HG03354 (cell line): ENCODE results near the gene UPK3BL1.
"Not testable (repeated sequence)": the region's sequence is repeated elsewhere in the genome, so short reads cannot be mapped to it uniquely, and the experiment has no call there.

Experiments used
- ATAC-seq: cut with Tn5 transposase; IDR thresholded peaks from one replicate; pipeline ENCODE4 v1.9.1; 2021; ENCODE audit warnings: mild to moderate bottlenecking; ENCODE audit not compliant: unreplicated experiment, poor library complexity, severe bottlenecking

UPK3BL1 gene

GRCh38 chr7:102634299-102634698 is 8.3 kb downstream of the UPK3BL1 start:
- ATAC-seq: not testable (repeated sequence)

GRCh38 chr7:102630622-102631021 is 12.0 kb downstream of the UPK3BL1 start:
- ATAC-seq: not testable (repeated sequence)

DNA sequence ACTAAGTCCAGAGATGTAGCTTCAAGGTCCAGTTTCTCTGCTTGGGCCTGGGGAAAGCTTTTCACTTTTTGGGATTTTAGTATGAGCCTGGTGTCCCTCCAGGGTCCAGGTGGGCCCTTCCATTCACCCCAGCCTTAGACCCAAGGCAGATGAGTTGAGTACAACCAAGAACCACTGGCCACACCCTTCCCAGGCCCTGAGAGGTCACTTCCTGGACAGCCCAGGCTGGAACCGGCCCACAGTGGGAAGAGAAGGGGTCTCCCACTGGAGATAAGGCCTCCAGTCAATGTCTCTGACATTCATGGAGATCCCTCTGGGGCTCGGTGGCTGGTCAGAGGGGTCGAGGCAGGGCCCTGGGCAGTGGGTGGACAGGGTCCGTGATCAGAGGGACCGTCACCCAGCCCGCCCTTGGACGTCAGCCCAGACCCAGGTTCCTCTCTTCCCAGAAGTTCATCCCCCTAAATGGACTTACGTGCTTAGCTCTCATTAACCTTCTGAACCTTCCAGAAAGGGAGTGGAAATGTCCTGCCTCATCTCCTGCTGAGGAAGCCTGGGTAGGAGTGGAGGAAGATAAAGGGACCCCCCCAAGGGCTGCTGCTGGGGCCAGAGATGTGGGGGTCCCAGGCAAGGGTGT is 15.2 kb downstream of the UPK3BL1 start:
- ATAC-seq: not testable (repeated sequence)

DNA sequence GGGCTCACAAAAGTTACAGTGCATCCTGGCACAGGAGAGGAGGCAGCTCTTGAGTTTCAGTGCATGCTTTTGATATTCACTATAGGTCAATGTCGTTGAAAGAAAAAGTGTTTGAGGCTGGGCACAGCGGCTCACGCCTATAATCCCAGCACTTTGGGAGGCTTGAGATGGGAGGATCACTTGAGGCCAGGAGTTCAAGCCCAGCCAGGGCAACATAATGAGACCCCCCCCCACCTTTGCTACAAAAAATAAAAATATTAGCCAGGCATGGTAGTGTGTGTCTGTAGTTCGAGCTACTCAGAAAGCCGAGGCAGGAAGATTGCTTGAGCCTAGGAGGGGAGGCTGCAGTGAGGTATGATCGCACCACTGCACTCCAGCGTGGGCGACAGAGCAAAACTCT is 24.5 kb downstream of the UPK3BL1 start:
- not testable (repeated sequence) for ATAC-seq

GRCh38 chr7:102616507-102617125 is 26.0 kb downstream of the UPK3BL1 start, which contains the start of gene RASA4:
Gene RASA4 (minus strand): TSS chr7:102616756. CDS start chr7:102616689, 67 bp downstream.
- peak; percentile 68 for ATAC-seq

DNA sequence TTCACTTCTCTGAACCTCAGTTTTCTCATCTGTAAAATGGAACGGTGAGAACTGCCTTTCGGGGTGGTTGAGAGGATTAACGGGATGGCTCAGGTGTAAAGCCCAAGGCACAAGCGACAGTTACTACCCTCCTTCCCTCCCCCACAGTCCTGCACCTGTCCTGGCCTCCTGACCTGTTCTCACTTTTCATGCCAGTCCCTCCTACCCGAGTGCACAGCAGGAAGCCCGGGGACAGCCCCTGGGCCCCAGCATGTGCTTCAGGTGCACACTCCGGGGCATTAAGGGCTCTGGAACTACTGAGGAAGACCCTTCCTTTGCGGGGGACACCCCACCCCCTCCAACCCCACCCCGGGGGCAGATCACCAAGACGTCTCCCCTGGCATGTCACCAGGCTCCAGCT is 26.7 kb downstream of the UPK3BL1 start:
- not testable (repeated sequence) for ATAC-seq

GRCh38 chr7:102614873-102615272 is 27.7 kb downstream of the UPK3BL1 start:
- not testable (repeated sequence) for ATAC-seq

- peak; percentile 26 for ATAC-seq
Observed at GRCh38 chr7:102614346-102614697, 28.3 kb downstream of the UPK3BL1 start.

GRCh38 chr7:102613575-102614345 is 28.8 kb downstream of the UPK3BL1 start:
- peak; percentile 70 for ATAC-seq

DNA sequence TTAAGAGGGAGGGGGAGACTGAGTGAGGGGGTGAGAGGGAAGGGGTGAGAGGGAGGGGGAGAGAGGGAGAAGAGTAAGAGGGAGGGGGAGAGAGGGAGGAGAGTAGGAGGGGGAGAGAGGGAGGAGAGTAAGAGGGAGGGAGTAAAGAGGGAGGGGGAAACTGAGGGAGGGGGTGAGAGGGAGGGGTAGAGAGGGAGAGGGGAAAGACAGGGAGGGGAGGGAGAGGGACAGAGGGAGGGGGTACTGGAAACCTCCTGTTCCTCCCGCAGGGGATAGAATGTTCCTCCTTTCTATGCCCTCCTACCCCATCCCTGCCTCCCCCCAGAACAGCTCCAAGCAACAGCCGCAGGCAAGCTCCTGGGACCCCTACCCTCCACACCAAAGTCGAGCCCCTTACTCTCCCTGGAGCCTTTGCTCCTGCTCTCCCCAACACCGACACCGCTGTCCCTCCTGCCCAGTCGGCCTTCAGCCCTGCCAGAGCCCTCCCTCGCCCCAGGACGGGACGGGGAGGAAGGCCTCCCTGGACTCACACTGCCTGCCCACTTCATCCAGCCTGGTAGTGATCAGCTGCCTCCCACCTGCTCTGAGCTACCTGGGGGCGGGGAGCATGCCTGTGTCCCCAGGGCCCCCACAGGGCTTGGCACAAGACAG is 30.8 kb downstream of the UPK3BL1 start:
- ATAC-seq: not testable (repeated sequence)

- peak; percentile 45 for ATAC-seq
Observed at GRCh38 chr7:102611013-102611674, 31.4 kb downstream of the UPK3BL1 start.

- not testable (repeated sequence) for ATAC-seq
Observed at GRCh38 chr7:102610441-102610840, 32.1 kb downstream of the UPK3BL1 start.

DNA sequence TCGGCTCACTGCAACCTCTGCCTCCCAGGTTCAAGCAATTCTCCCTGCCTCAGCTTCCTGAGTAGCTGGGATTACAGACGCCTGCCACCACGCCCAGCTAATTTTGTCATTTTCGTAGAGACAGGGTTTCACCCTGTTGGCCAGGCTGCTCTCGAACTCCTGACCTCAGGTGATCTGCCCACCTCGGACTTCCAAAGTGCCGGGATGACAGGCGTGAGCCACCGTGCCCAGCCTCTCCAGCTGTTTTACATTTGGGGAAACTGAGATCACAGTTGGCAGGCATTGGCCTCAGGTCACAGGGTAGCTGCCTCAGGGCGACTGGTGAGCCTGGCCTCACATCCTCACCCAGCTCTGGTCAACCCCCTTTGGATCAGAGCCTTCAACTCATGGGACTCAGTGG is 32.9 kb downstream of the UPK3BL1 start:
- not testable (repeated sequence) for ATAC-seq

DNA sequence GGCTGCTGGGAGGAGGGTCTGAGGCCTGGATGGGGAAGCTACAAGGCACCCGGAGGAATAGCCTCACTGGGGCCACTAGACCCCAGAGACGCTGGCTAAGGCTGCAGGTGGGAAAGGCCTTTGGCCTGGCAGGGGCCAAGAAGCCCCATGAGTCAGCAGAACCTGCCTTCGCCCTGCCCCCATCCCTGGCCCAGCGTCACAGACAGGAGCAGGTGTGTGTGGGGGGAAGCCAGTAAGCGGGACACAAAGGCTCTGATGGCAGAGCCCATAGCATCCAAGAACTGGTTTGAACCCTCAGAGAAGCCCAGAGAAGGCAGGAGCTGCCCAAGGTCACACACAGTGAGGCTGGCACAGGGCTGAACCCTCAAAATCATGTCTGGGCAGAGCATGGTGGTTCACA is 35.7 kb downstream of the UPK3BL1 start:
- not testable (repeated sequence) for ATAC-seq

- ATAC-seq: not testable (repeated sequence)
Observed at GRCh38 chr7:102604431-102605145, 38.0 kb downstream of the UPK3BL1 start.

DNA sequence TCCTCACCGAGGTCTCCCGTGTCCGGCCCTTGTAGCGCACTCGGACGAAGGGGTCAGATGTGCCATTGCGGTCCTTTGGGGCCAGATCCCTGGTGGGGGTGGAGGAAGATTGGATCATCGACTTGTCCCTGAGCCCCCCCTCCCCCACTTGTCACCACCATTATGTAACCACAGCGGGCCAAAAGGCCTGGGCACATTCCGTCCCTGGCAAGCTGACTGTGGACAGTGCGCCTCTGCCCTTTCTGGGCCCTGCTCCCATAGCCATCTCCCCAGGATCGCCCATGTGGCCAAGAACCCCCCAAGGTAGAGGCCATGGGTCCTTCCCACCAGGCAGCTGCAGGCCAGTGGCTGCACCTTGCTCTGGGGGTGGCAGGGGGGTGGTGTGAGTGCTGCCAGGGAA is 40.3 kb downstream of the UPK3BL1 start:
- ATAC-seq: not testable (repeated sequence)

DNA sequence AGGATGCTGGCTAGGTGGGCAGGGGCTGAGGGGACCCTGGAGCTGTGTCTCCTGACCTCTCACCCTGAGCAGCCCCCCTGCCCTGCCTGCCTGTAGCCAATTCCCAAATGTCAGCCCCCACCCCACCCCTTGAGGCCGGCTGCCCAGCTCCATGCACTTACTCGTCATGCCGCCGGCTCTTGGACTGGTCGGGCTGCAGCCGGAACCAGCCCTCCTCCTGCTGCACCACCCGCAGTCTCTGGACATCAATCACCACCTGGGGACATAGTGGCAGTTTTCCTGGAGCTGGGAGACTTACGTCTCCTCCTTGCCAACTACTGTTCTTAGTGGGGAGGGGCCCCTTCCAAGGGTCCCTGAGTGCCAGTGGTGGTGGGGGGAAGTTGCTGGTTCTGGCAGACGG is 42.9 kb downstream of the UPK3BL1 start:
- ATAC-seq: not testable (repeated sequence)

GRCh38 chr7:102596036-102596435 is 46.6 kb downstream of the UPK3BL1 start:
- ATAC-seq: not testable (repeated sequence)
